ENCODE data around the gene SYT15.

SYT15 gene

DNA sequence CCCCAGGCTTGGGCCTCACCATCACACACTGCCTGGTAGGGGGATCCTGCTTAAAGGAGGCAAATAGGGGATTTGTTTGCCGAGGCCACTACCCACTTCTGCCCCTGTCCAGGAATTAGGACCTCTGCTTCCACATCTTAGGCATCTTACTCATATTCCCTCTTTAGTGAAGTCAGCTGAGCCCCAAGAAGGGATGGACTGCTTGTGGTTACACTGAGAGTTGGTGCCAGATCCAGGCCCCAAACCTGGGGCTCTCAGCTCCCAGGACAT, 20.9 kb upstream of the SYT15 start:
- ATAC-seq = no peak
- no peak for TF ChIP-seq ZFP3 (CRISPR knock-in tag; IDR thresholded peaks at IDR 0.05)
- no peak for TF ChIP-seq PATZ1 (CRISPR knock-in tag; IDR thresholded peaks at IDR 0.05; ENCODE audit: borderline replicate concordance)
- no peak for TF ChIP-seq TOX (CRISPR knock-in tag; IDR thresholded peaks at IDR 0.05; ENCODE audit: borderline replicate concordance)
- no peak for TF ChIP-seq ZFP30 (CRISPR knock-in tag; IDR thresholded peaks at IDR 0.05)
- TF ChIP-seq ESRRG (CRISPR knock-in tag; IDR thresholded peaks at IDR 0.05) = no peak
- TF ChIP-seq ZNF70 (CRISPR knock-in tag; IDR thresholded peaks at IDR 0.05) = no peak
- no peak for TF ChIP-seq ZNF8 (CRISPR knock-in tag; IDR thresholded peaks at IDR 0.05)
- TF ChIP-seq SNAI2 (CRISPR knock-in tag; IDR thresholded peaks at IDR 0.05) = no peak
- TF ChIP-seq RARB (CRISPR knock-in tag; IDR thresholded peaks at IDR 0.05) = no peak

DNA sequence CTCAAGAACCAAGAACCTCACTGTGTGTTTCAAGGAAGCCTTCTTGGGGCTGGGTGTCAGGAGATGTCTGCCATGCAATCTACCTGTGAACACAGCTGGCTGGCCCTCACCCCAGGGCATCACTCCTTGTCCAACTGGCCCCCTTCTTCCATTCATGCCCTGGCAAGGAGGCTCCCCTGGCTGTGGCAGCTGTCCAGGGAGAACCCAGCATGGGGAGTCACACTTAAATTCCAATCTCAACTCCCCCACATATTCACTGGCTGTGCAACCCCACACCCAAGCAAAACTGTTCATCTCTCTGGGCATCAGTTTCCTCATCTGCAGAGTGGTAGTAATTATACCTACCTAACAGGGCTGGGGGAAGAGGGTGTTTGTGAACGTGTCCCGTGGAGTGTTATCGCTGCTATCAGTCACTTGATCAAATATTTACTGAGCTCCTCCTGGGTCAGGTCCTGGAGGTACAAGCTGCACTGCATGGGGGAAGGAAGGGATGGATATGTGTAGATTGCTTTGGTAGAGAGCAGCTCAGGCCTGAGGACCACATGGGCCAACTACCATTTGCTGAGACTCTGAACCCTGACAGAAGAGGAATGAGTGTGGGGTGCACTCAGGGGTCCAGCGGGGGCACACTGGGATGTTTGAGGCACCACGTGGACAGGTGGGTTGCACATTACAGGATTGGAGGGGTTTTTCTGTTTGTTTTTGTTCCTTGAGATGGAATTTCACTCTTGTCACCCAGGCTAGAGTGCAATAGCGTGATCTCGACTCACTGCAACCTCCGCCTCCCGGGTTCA, 20.3 kb upstream of the SYT15 start:
- no peak for ATAC-seq
- TF ChIP-seq ZNF8 (CRISPR knock-in tag; IDR thresholded peaks at IDR 0.05) (no peak), ESRRG (CRISPR knock-in tag; IDR thresholded peaks at IDR 0.05) (no peak), ZFP3 (CRISPR knock-in tag; IDR thresholded peaks at IDR 0.05) (no peak), ZC3H10 (CRISPR knock-in tag; IDR thresholded peaks at IDR 0.05) (no peak), PATZ1 (CRISPR knock-in tag; IDR thresholded peaks at IDR 0.05; ENCODE audit: borderline replicate concordance) (no peak), PPARA (CRISPR knock-in tag; IDR thresholded peaks at IDR 0.05; ENCODE audit: borderline replicate concordance) (no peak), ZNF565 (CRISPR knock-in tag; conservative IDR thresholded peaks at IDR 0.05; ENCODE audit: low read depth) (no peak), OSR1 (CRISPR knock-in tag; IDR thresholded peaks at IDR 0.05) (no peak), ISL1 (CRISPR knock-in tag; IDR thresholded peaks at IDR 0.05) (no peak), BACH2 (CRISPR knock-in tag; IDR thresholded peaks at IDR 0.05; ENCODE audit: borderline replicate concordance) (no peak), ZFP30 (CRISPR knock-in tag; IDR thresholded peaks at IDR 0.05) (no peak), SNAI2 (CRISPR knock-in tag; IDR thresholded peaks at IDR 0.05) (no peak), TCF4 (CRISPR knock-in tag; IDR thresholded peaks at IDR 0.05; ENCODE audit: borderline replicate concordance) (no peak)
- TF ChIP-seq, protein P1, sequence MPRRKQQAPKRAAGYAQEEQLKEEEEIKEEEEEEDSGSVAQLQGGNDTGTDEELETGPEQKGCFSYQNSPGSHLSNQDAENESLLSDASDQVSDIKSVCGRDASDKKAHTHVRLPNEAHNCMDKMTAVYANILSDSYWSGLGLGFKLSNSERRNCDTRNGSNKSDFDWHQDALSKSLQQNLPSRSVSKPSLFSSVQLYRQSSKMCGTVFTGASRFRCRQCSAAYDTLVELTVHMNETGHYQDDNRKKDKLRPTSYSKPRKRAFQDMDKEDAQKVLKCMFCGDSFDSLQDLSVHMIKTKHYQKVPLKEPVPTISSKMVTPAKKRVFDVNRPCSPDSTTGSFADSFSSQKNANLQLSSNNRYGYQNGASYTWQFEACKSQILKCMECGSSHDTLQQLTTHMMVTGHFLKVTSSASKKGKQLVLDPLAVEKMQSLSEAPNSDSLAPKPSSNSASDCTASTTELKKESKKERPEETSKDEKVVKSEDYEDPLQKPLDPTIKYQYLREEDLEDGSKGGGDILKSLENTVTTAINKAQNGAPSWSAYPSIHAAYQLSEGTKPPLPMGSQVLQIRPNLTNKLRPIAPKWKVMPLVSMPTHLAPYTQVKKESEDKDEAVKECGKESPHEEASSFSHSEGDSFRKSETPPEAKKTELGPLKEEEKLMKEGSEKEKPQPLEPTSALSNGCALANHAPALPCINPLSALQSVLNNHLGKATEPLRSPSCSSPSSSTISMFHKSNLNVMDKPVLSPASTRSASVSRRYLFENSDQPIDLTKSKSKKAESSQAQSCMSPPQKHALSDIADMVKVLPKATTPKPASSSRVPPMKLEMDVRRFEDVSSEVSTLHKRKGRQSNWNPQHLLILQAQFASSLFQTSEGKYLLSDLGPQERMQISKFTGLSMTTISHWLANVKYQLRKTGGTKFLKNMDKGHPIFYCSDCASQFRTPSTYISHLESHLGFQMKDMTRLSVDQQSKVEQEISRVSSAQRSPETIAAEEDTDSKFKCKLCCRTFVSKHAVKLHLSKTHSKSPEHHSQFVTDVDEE (CRISPR knock-in tag; IDR thresholded peaks at IDR 0.05) = no peak

GRCh38 chr10:46559231-46559671, 19.7 kb upstream of the SYT15 start:
- ATAC-seq = no peak
- TF ChIP-seq, protein P2, sequence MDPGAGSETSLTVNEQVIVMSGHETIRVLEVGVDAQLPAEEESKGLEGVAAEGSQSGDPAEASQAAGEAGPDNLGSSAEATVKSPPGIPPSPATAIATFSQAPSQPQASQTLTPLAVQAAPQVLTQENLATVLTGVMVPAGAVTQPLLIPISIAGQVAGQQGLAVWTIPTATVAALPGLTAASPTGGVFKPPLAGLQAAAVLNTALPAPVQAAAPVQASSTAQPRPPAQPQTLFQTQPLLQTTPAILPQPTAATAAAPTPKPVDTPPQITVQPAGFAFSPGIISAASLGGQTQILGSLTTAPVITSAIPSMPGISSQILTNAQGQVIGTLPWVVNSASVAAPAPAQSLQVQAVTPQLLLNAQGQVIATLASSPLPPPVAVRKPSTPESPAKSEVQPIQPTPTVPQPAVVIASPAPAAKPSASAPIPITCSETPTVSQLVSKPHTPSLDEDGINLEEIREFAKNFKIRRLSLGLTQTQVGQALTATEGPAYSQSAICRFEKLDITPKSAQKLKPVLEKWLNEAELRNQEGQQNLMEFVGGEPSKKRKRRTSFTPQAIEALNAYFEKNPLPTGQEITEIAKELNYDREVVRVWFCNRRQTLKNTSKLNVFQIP (CRISPR knock-in tag; IDR thresholded peaks at IDR 0.05; ENCODE audit: borderline replicate concordance, low read depth) = no peak
- TF ChIP-seq GLIS3 (CRISPR knock-in tag; IDR thresholded peaks at IDR 0.05) (no peak), CSRNP3 (CRISPR knock-in tag; IDR thresholded peaks at IDR 0.05) (no peak), OSR1 (CRISPR knock-in tag; IDR thresholded peaks at IDR 0.05) (no peak), PATZ1 (CRISPR knock-in tag; IDR thresholded peaks at IDR 0.05; ENCODE audit: borderline replicate concordance) (no peak), ZNF565 (CRISPR knock-in tag; conservative IDR thresholded peaks at IDR 0.05; ENCODE audit: low read depth) (no peak), ISL1 (CRISPR knock-in tag; IDR thresholded peaks at IDR 0.05) (no peak), ZFP3 (CRISPR knock-in tag; IDR thresholded peaks at IDR 0.05) (no peak), ZNF8 (CRISPR knock-in tag; IDR thresholded peaks at IDR 0.05) (no peak), SNAI2 (CRISPR knock-in tag; IDR thresholded peaks at IDR 0.05) (no peak)
- TF ChIP-seq, protein P1 (CRISPR knock-in tag; IDR thresholded peaks at IDR 0.05) = no peak

Data from SK-N-SH treated with all-trans-retinoic acid at 6 μM for 48 hours (cell line).